ENCODE results near the gene C17orf78. TPM values are rescaled to one million over a fixed set of nuclear protein-coding genes. Genes with fewer than 3 reads are reported as not detected.
A peak's percentile ranks its signal among the peaks of the same experiment; 100 is the strongest.
"Not testable (repeated sequence)": the region's sequence is repeated elsewhere in the genome, so short reads cannot be mapped to it uniquely, and the experiment has no call there.

Gene C17orf78
- total RNA-seq (2014; rRNA removed; shearing (Covaris generic)) = not detected in 2 replicates
- not detected in 2 replicates for polyA plus RNA-seq (2015; cell fraction: cytosol; rRNA removed)
- not detected in 2 replicates for polyA plus RNA-seq (2015; cell fraction: nucleus; rRNA removed)

- no peak for DNase-seq (ENCODE audit: low read depth)
These were observed at the start of gene C17orf78 for GRCh38 chr17:37375706-37376105. C17orf78 (plus strand) TSS chr17:37375985; CDS start chr17:37376093, 108 bp downstream.

GRCh38 chr17:37327341-37328090, 48.3 kb upstream of the C17orf78 start:
- no peak for DNase-seq (ENCODE audit: low read depth)

- DNase-seq (ENCODE audit: low read depth) = no peak
These were observed 36.9 kb upstream of the C17orf78 start for GRCh38 chr17:37338847-37339246.

GRCh38 chr17:37339321-37339720, 36.5 kb upstream of the C17orf78 start:
- DNase-seq (ENCODE audit: low read depth) = no peak

- no peak for DNase-seq (ENCODE audit: low read depth)
These were observed 35.0 kb upstream of the C17orf78 start for GRCh38 chr17:37340804-37341203.

GRCh38 chr17:37342589-37342988, 33.2 kb upstream of the C17orf78 start:
- DNase-seq (ENCODE audit: low read depth) = no peak

DNA sequence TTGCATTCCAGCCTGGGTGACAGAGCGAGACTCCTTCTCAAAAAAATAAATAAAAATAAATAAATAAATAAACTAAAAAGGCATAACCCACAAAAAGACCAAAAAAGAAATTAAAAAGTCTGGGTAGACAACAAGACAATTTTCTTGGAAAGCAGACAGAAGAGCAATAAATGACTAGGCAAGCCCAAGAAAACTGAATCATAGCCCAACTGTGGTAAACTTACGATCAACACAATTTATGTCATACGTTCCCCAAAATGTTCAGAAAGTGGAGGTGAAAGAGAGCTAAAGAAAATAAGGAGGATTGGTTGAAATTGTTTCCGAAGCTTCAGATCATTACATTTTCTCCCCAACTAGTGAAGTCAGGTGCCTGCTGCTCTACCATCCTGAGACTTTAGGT, 31.3 kb upstream of the C17orf78 start:
- no peak for DNase-seq (ENCODE audit: low read depth)

- DNase-seq (ENCODE audit: low read depth) = not testable (repeated sequence)
These were observed 28.9 kb upstream of the C17orf78 start for GRCh38 chr17:37346863-37347402.

DNA sequence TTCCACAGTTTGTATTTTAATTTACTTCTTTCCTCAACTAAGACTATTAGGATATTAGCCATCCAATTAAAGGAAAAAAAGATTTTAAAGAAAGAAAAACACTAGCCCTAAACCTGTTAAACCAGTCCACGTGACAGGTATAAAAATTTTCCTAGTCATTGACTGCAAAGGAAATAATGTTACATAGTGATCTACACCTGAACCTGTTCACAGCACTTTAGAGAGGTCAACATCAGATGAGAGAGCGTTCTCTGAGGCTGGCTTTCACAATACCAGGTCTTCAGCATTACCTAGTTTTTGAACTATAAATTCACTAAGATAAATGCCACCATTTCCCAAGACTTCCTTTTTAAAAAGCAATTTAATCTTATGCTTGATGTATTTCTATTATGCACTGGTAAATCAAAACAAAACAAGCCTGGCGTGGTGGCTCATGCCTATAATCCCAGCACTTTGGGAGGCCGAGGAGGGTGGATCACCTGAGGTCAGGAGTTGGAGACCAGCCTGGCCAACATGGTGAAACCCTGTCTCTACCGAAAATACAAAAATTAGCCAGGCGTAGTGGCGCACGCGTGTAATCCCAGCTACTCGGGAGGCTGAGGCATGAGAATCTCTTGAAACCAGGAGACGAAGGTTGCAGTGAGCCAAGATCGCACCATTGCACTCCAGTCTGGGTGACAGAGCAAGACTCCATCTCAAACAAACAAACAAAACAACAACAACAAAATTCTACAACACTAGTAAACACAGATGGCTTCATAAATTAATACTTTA, 18.8 kb upstream of the C17orf78 start:
- not testable (repeated sequence) for DNase-seq (ENCODE audit: low read depth)

DNA sequence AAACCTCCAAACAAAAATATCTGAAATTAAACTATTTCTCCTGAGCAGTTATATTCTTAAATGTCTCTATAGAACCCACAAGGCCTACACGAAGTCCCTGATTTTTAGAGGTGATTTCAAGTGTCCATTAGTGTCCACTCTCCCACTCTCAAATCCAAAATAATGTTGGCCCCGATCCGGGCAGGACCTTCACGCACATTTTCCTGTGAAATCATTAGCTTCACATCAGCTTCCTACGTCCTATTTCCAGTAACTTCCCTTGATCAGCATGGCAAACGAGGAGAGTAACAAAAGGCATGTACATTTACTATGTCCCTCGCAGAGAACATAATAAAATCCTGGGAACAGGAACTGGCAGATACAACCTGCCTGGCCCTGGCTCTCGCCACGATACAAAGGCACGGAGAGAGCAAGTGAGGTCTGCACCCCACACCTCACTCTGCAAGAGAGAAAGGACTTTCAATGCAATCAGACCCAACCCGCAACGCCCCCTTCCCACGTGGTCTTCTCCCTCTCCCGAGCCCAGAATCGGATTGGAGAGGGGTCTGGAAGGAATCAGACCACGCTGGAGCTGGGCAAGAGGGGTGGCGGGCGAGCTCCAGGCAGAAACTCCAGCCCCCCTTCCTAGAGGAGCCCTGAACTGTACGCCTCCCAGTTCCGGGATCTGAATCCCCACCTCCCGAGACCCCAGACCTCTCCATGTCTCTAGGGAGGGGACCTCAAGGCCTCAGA, 17.5 kb upstream of the C17orf78 start:
- peak; percentile 68 for DNase-seq (ENCODE audit: low read depth)

- peak; percentile 95 for DNase-seq (ENCODE audit: low read depth)
These were observed 16.7 kb upstream of the C17orf78 start for GRCh38 chr17:37358830-37359681.

DNA sequence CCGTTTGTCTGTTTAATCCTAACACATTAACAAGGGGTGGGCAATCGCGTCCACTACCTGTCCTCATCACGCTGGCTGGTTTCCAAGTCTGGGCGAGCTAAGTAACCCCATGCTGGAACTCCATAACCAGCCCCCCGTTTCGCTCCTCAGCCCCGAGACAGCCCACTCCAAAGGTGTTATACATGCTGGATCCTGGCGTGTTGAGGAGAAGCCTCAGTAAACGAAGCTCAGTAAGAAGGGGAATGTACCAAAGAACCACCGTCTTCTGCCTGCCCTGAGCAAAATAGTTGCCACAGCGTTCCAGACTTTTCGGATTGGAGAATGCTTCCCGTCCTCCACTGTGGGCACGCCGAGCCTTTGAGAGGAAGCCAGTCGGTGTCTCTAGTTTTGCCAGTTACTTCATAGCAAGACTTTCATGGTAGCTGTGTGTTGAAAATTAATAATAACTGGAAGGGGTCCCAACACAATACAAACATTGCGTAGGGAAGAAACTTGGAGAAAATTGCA, 16.1 kb upstream of the C17orf78 start:
- no peak for DNase-seq (ENCODE audit: low read depth)

- peak; percentile 17 for DNase-seq (ENCODE audit: low read depth)
These were observed 15.2 kb upstream of the C17orf78 start for GRCh38 chr17:37360632-37361031.

- DNase-seq (ENCODE audit: low read depth) = no peak
These were observed 14.2 kb upstream of the C17orf78 start for GRCh38 chr17:37361543-37361942.

GRCh38 chr17:37365589-37365988, 10.2 kb upstream of the C17orf78 start:
- no peak for DNase-seq (ENCODE audit: low read depth)

GRCh38 chr17:37368577-37368976, 7.2 kb upstream of the C17orf78 start:
- peak; percentile 22 for DNase-seq (ENCODE audit: low read depth)

GRCh38 chr17:37373530-37374159, 2.1 kb upstream of the C17orf78 start:
- peak; percentile 79 for DNase-seq (ENCODE audit: low read depth)

- no peak for DNase-seq (ENCODE audit: low read depth)
These were observed 6.3 kb downstream of the C17orf78 start for GRCh38 chr17:37382056-37382455.

DNA sequence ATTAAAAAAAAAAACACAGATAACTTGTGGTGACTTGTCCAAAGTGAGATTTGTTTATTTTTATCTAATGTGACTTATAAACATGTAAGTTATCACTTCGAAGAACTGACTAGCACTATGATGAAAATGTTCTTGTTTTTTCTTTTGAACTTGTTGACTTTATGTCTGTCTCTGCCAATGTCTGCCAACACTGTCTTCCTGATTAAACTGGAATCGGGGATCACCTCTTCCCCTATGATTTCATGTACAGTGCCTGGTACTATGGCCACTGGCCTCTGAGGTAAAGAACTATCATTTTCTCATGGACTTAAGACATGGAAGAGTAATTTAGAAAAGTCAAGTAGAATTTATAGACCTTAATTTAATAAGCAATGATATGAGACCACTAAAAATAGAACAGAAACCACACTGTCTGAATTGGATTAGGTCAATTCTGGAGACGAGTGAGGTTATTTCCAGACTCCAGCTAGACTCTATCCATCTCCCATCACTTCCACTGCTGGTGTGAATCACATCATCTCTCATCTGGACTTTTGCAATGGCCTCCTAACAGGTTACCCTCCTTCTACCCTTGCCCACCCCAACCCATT, 8.9 kb downstream of the C17orf78 start:
- no peak for DNase-seq (ENCODE audit: low read depth)

Measured in HT1080 (cell line).